HG03280 (cell line): ENCODE measurements around the gene ZBTB46.
"Not testable (repeated sequence)": the region's sequence is repeated elsewhere in the genome, so short reads cannot be mapped to it uniquely, and the experiment has no call there.

Experiments used
- ATAC-seq: cut with Tn5 transposase; IDR thresholded peaks from one replicate; pipeline ENCODE4 v1.9.1; 2021; ENCODE audit warnings: mild to moderate bottlenecking, moderate library complexity; ENCODE audit not compliant: unreplicated experiment

The ZBTB46 gene

GRCh38 chr20:63819224-63819921 lies 11.7 kb downstream of the ZBTB46 start:
- no peak for ATAC-seq

GRCh38 chr20:63815615-63816253 lies 15.3 kb downstream of the ZBTB46 start:
- ATAC-seq = no peak

GRCh38 chr20:63814891-63815614 lies 16.0 kb downstream of the ZBTB46 start:
- ATAC-seq = no peak

GRCh38 chr20:63811491-63811875 lies 19.6 kb downstream of the ZBTB46 start:
- no peak for ATAC-seq

- ATAC-seq = no peak
These were observed 20.2 kb downstream of the ZBTB46 start for GRCh38 chr20:63810730-63811490.

- no peak for ATAC-seq
These were observed 21.2 kb downstream of the ZBTB46 start for GRCh38 chr20:63809856-63810255.

GRCh38 chr20:63808964-63809674 lies 21.9 kb downstream of the ZBTB46 start:
- no peak for ATAC-seq

- no peak for ATAC-seq
These were observed 22.8 kb downstream of the ZBTB46 start for GRCh38 chr20:63808145-63808724.

GRCh38 chr20:63807654-63808053 lies 23.4 kb downstream of the ZBTB46 start:
- ATAC-seq = no peak

- no peak for ATAC-seq
These were observed 26.8 kb downstream of the ZBTB46 start for GRCh38 chr20:63804308-63804636.

- no peak for ATAC-seq
These were observed 28.4 kb downstream of the ZBTB46 start for GRCh38 chr20:63802469-63803240.

GRCh38 chr20:63801174-63801573 lies 29.9 kb downstream of the ZBTB46 start:
- not testable (repeated sequence) for ATAC-seq

GRCh38 chr20:63800411-63800810 lies 30.7 kb downstream of the ZBTB46 start:
- ATAC-seq = not testable (repeated sequence)

GRCh38 chr20:63799127-63799526 lies 31.9 kb downstream of the ZBTB46 start:
- ATAC-seq = not testable (repeated sequence)

GRCh38 chr20:63797175-63797574 lies 33.9 kb downstream of the ZBTB46 start:
- ATAC-seq = not testable (repeated sequence)

GRCh38 chr20:63795178-63795830 lies 35.8 kb downstream of the ZBTB46 start:
- no peak for ATAC-seq

GRCh38 chr20:63794614-63795013 lies 36.5 kb downstream of the ZBTB46 start:
- no peak for ATAC-seq

GRCh38 chr20:63792866-63793265 lies 38.2 kb downstream of the ZBTB46 start:
- ATAC-seq = no peak

GRCh38 chr20:63791497-63792156 lies 39.4 kb downstream of the ZBTB46 start:
- ATAC-seq = no peak
